HCT116 (cell line): ENCODE data around the gene SIRPB2. TPM values are rescaled to one million over a fixed set of nuclear protein-coding genes. Genes with fewer than 3 reads are reported as not detected.

Source experiments
- ATAC-seq: fragments of 200-7000 bp; cut with Tn5 transposase; 2 replicates; pipeline ENCODE4 v1.9.1; 2020; ENCODE audit warnings: mild to moderate bottlenecking, moderate library complexity
- BruUV-seq: library from RNA; stranded (reverse); fragments of 400-500 nt; replicated peaks from 2 replicates; lab custom pipeline; 2021; lab: Mats Ljungman, UMichigan
- CTCF ChIA-PET: fragments of 300-600 bp; sonication (Branson Sonifier 250); formaldehyde crosslinking; loops from one replicate; lab custom pipeline; 2021; ENCODE audit warnings: antibody characterized with exemption; lab: Charles Lee
- POLR2A ChIA-PET: fragments of 300-600, 350-600 bp; sonication (Branson Sonifier 250); formaldehyde crosslinking; loops from one replicate; lab custom pipeline; 2021; ENCODE audit warnings: antibody characterized with exemption; lab: Charles Lee
- RAD21 ChIA-PET, 2 experiments: fragments of 300-600 bp; sonication (Branson Sonifier 250); formaldehyde crosslinking; loops; one replicate each; lab custom pipeline; 2023; ENCODE audit warnings: low total read pairs in 2 of 2; ENCODE audit not compliant: uncharacterized antibody in 2 of 2, unreplicated experiment in 2 of 2, low non-redundant PET in 1 of 2; lab: Charles Lee
- DNase-seq: peaks from one replicate; pipeline ENCODE4 v3.0.0-alpha.2; 2010; ENCODE audit warnings: low read depth, low spot score
- H2AFZ ChIP-seq: fragments of 200-600 bp; shearing (Covaris generic), sonication (generic); 2 replicates; pipeline ENCODE4 v1.6.1; 2017; ENCODE audit warnings: low read depth, mixed run types, mixed read lengths, antibody characterized with exemption, low read length; ENCODE audit not compliant: poor library complexity, severe bottlenecking
- H3K27ac ChIP-seq: 2 replicates; pipeline ENCODE4 v1.5.1; 2012; ENCODE audit warnings: low read depth, low read length
- H3K27me3 ChIP-seq: fragments of 200-600 bp; sonication (generic); 2 replicates; pipeline ENCODE4 v1.6.1; 2016; ENCODE audit warnings: mixed run types, low read length, mixed read lengths; ENCODE audit not compliant: insufficient read depth
- H3K36me3 ChIP-seq, 2 experiments: fragments of 200-500 bp in 1 of 2; fragments of 200-600 bp in 1 of 2; sonication (Bioruptor generic) in 1 of 2; sonication (generic) in 1 of 2; 2 replicates each; pipeline versions ENCODE4 v1.5.1 to v1.6.1; 2014 to 2016; ENCODE audit warnings: low read length in 2 of 2, inconsistent platforms in 1 of 2, mixed read lengths in 1 of 2, mixed run types in 1 of 2; ENCODE audit not compliant: insufficient read depth in 2 of 2, control insufficient read depth in 1 of 2
- H3K4me1 ChIP-seq, 2 experiments: fragments of 200-600 bp in 1 of 2; sonication (generic) in 1 of 2; 2 replicates each; pipeline versions ENCODE4 v1.5.1 to v1.6.1; 2012 to 2017; ENCODE audit warnings: low read length in 2 of 2, inconsistent platforms in 1 of 2, mild to moderate bottlenecking in 1 of 2, mixed read lengths in 1 of 2, mixed run types in 1 of 2, moderate library complexity in 1 of 2; ENCODE audit not compliant: insufficient read depth in 2 of 2, control insufficient read depth in 1 of 2
- H3K4me2 ChIP-seq: fragments of 200-600 bp; sonication (generic); 2 replicates; pipeline ENCODE4 v1.6.1; 2017; ENCODE audit warnings: mixed run types, low read length, mixed read lengths
- H3K4me3 ChIP-seq, 2 experiments: fragments of 200-600 bp in 1 of 2; sonication (generic) in 1 of 2; replicated peaks in 1 of 2; 2 replicates each; pipeline ENCODE4 v1.5.1; 2011 to 2016; ENCODE audit warnings: low read length in 2 of 2, control low read depth in 1 of 2, low read depth in 1 of 2, mild to moderate bottlenecking in 1 of 2, mixed read lengths in 1 of 2, mixed run types in 1 of 2
- H3K79me2 ChIP-seq: fragments of 200-600 bp; sonication (generic); 2 replicates; pipeline ENCODE4 v1.6.1; 2017; ENCODE audit warnings: mild to moderate bottlenecking, mixed run types, low read length, moderate library complexity, mixed read lengths; ENCODE audit not compliant: insufficient read depth
- H3K9ac ChIP-seq: fragments of 200-600 bp; sonication (generic); 2 replicates; pipeline ENCODE4 v1.6.1; 2016; ENCODE audit warnings: low read length, mixed read lengths
- H3K9me2 ChIP-seq: fragments of 200-600 bp; sonication (generic), shearing (Covaris generic); 2 replicates; pipeline ENCODE4 v1.6.1; 2017; ENCODE audit warnings: mixed run types, mild to moderate bottlenecking, moderate library complexity; ENCODE audit not compliant: insufficient read depth
- H3K9me3 ChIP-seq, 2 experiments: fragments of 200-500 bp in 1 of 2; fragments of 200-600 bp in 1 of 2; sonication (Bioruptor generic) in 1 of 2; sonication (generic) in 1 of 2; 2 replicates each; pipeline ENCODE4 v1.6.1; 2014 to 2017; ENCODE audit warnings: low read length in 2 of 2, mixed read lengths in 2 of 2, inconsistent platforms in 1 of 2, low read depth in 1 of 2, mild to moderate bottlenecking in 1 of 2, mixed run types in 1 of 2, moderate library complexity in 1 of 2; ENCODE audit not compliant: control insufficient read depth in 1 of 2, insufficient read depth in 1 of 2
- H4K20me1 ChIP-seq: fragments of 200-600 bp; sonication (generic), shearing (Covaris generic); 2 replicates; pipeline ENCODE4 v1.6.1; 2017; ENCODE audit warnings: mixed run types, mild to moderate bottlenecking, moderate library complexity; ENCODE audit not compliant: insufficient read depth
- ATF3 ChIP-seq: IDR thresholded peaks from 2 replicates; pipeline ENCODE4 v1.6.1; 2012
- CBX3 ChIP-seq: IDR thresholded peaks from 2 replicates; pipeline ENCODE4 v1.6.1; 2012; ENCODE audit warnings: low read depth
- CEBPB ChIP-seq: IDR thresholded peaks from 2 replicates; pipeline ENCODE4 v1.6.1; 2012; ENCODE audit warnings: low read depth
- CTCF ChIP-seq, 3 experiments: fragments of 200-600 bp in 1 of 3; sonication (generic) in 1 of 3; IDR thresholded peaks in 2 of 3; conservative IDR thresholded peaks in 1 of 3; 2 replicates each; pipeline ENCODE4 v1.5.1; 2012 to 2017; ENCODE audit warnings: low read depth in 2 of 3, low read length in 2 of 3, antibody characterized with exemption in 1 of 3, borderline replicate concordance in 1 of 3, control low read depth in 1 of 3, mild to moderate bottlenecking in 1 of 3, mixed read lengths in 1 of 3, mixed run types in 1 of 3, moderate library complexity in 1 of 3; ENCODE audit not compliant: insufficient read depth in 1 of 3
- EGR1 ChIP-seq: IDR thresholded peaks from 2 replicates; pipeline ENCODE4 v1.6.1; 2012; ENCODE audit warnings: low read depth
- ELF1 ChIP-seq: IDR thresholded peaks from 2 replicates; pipeline ENCODE4 v1.6.1; 2012; ENCODE audit warnings: low read depth, borderline replicate concordance
- EZH2 ChIP-seq: fragments of 200-600 bp; sonication (generic); IDR thresholded peaks from 2 replicates; pipeline ENCODE4 v1.6.1; 2017; ENCODE audit warnings: antibody characterized with exemption, mixed run types
- JUND ChIP-seq: IDR thresholded peaks from 2 replicates; pipeline ENCODE4 v1.6.1; 2012
- MAX ChIP-seq: IDR thresholded peaks from 2 replicates; pipeline ENCODE4 v1.6.1; 2012
- RAD21 ChIP-seq: IDR thresholded peaks from 2 replicates; pipeline ENCODE4 v1.6.1; 2012; ENCODE audit warnings: low read depth, mild to moderate bottlenecking
- SP1 ChIP-seq: IDR thresholded peaks from 2 replicates; pipeline ENCODE4 v1.6.1; 2012; ENCODE audit warnings: low read depth
- SRF ChIP-seq: IDR thresholded peaks from 2 replicates; pipeline ENCODE4 v1.6.1; 2012; ENCODE audit warnings: low read depth
- TCF7L2 ChIP-seq: IDR thresholded peaks from 2 replicates; pipeline ENCODE4 v1.7.0; 2011; ENCODE audit warnings: borderline replicate concordance, inconsistent platforms; ENCODE audit not compliant: insufficient read depth, insufficient read length; ENCODE audit errors: extremely low read depth
- YY1 ChIP-seq: IDR thresholded peaks from 2 replicates; pipeline ENCODE4 v1.6.1; 2011; ENCODE audit warnings: low read length, low read depth, moderate library complexity, mild to moderate bottlenecking; ENCODE audit not compliant: insufficient replicate concordance; ENCODE audit errors: extremely low read depth
- ZFX ChIP-seq: fragments of 450-650 bp; IDR thresholded peaks from 2 replicates; pipeline ENCODE4 v1.6.1; 2017
- intact Hi-C: fragments of 100-400 bp; cut with micrococcal nuclease; formaldehyde crosslinking; loops from 2 replicates; pipeline ENCODE4 v1.10.0; 2022
- total RNA-seq: library from RNA; stranded (reverse); gene quantifications from one replicate; pipeline ENCODE4 v1.2.1, GENCODE V29; 2021; ENCODE audit not compliant: unreplicated experiment

SIRPB2 gene
- total RNA-seq, 1 experiment from 2014 or later, result not detected

- TF ChIP-seq RAD21 (no peak), CTCF (IDR thresholded peaks at IDR 0.05 in 2 of 3, conservative IDR thresholded peaks at IDR 0.05 in 1 of 3; ENCODE audit: borderline replicate concordance in 1 of 3, insufficient read depth in 1 of 3, low read depth in 2 of 3, low read length in 2 of 3) (no peak), ZFX (no peak), CEBPB (no peak), EGR1 (no peak), SP1 (no peak), EZH2 (no peak), JUND (no peak), MAX (no peak), TCF7L2 (no peak), CBX3 (no peak), YY1 (no peak), ATF3 (no peak), SRF (no peak), ELF1 (no peak)
- H3K9me3 ChIP-seq, result no peaks in the 10 kb centered on the region; a peak in 1 of 4 replicates
- H3K4me2 ChIP-seq, result no peak overlapping the region
- ChIA-PET RAD21 (no interaction called here), CTCF (interaction anchor here (2.1 kb wide), 1 partner anchor 9 kb away, joined by 11 read pairs; no protein-coding TSS in a partner anchor), POLR2A (no interaction called here)
- H3K27me3 ChIP-seq, result no peaks in the 10 kb centered on the region
- H3K27ac ChIP-seq, result no peak overlapping the region
- no peak overlapping the region for H2AFZ ChIP-seq
- no TSS peak for BruUV-seq
- ATAC-seq (no peak), DNase-seq (no peak)
- no peaks in the 10 kb centered on the region for H3K79me2 ChIP-seq
- no peak overlapping the region for H3K4me3 ChIP-seq
- H3K9me2 ChIP-seq, result no peaks in the 10 kb centered on the region
- peaks cover 0 to 23% of the 10 kb centered on the region in 2 experiments; a peak in 3 of 4 replicates for H3K4me1 ChIP-seq
- intact Hi-C loops, result no loop called here
- no peaks in the 10 kb centered on the region for H4K20me1 ChIP-seq
- no peak overlapping the region for H3K9ac ChIP-seq
- H3K36me3 ChIP-seq, result no peaks in the 10 kb centered on the region
Observed at GRCh38 chr20:1494436-1494835, 3.2 kb upstream of the SIRPB2 start.
